ENCODE measurements around the gene KLK13. TPM values are rescaled to one million over a fixed set of nuclear protein-coding genes. Genes with fewer than 3 reads are reported as not detected.

KLK13 gene
- total RNA-seq, 1 donor from 2014 or later, result not detected

GRCh38 chr19:51015691-51016267 lies 49.1 kb downstream of the KLK13 start:
- H3K36me3 Mint-ChIP-seq (ENCODE audit: unreplicated experiment), result peaks cover 5% of the 10 kb centered on the region
- TF ChIP-seq CTCF (IDR thresholded peaks at IDR 0.05; ENCODE audit: partially characterized antibody, unreplicated experiment), result no peak
- DNase-seq, result no peak
- H3K4me1 Mint-ChIP-seq (ENCODE audit: low read depth, unreplicated experiment), result peaks cover 4% of the 10 kb centered on the region
- H3K27me3 Mint-ChIP-seq (ENCODE audit: unreplicated experiment), result peaks cover 25% of the 10 kb centered on the region
- no peak overlapping the region for H3K4me3 Mint-ChIP-seq (ENCODE audit: unreplicated experiment)
- H3K27ac Mint-ChIP-seq (ENCODE audit: unreplicated experiment), result no peak overlapping the region
- H3K9me3 Mint-ChIP-seq (ENCODE audit: unreplicated experiment), result peaks cover 5% of the 10 kb centered on the region

- DNase-seq, result no peak
- peaks cover 5% of the 10 kb centered on the region for H3K36me3 Mint-ChIP-seq (ENCODE audit: unreplicated experiment)
- H3K27ac Mint-ChIP-seq (ENCODE audit: unreplicated experiment), result no peak overlapping the region
- no peak for TF ChIP-seq CTCF (IDR thresholded peaks at IDR 0.05; ENCODE audit: partially characterized antibody, unreplicated experiment)
- H3K9me3 Mint-ChIP-seq (ENCODE audit: unreplicated experiment), result peaks cover 5% of the 10 kb centered on the region
- peaks cover 4% of the 10 kb centered on the region for H3K4me1 Mint-ChIP-seq (ENCODE audit: low read depth, unreplicated experiment)
- no peak overlapping the region for H3K4me3 Mint-ChIP-seq (ENCODE audit: unreplicated experiment)
- H3K27me3 Mint-ChIP-seq (ENCODE audit: unreplicated experiment), result peaks cover 20% of the 10 kb centered on the region
These were observed 50.6 kb downstream of the KLK13 start for GRCh38 chr19:51014242-51014641.

GRCh38 chr19:51012661-51013190 lies 52.2 kb downstream of the KLK13 start:
- Mint-ChIP-seq H3K27me3 (ENCODE audit: unreplicated experiment) (peaks cover 12% of the 10 kb centered on the region), H3K9me3 (ENCODE audit: unreplicated experiment) (peaks cover 2% of the 10 kb centered on the region), H3K4me1 (ENCODE audit: low read depth, unreplicated experiment) (no peaks in the 10 kb centered on the region), H3K36me3 (ENCODE audit: unreplicated experiment) (no peaks in the 10 kb centered on the region), H3K27ac (ENCODE audit: unreplicated experiment) (no peak overlapping the region), H3K4me3 (ENCODE audit: unreplicated experiment) (no peak overlapping the region)
- DNase-seq, result no peak
- no peak for TF ChIP-seq CTCF (IDR thresholded peaks at IDR 0.05; ENCODE audit: partially characterized antibody, unreplicated experiment)

GRCh38 chr19:51010066-51010795 lies 54.7 kb downstream of the KLK13 start:
- Mint-ChIP-seq H3K36me3 (ENCODE audit: unreplicated experiment) (no peaks in the 10 kb centered on the region), H3K9me3 (ENCODE audit: unreplicated experiment) (no peaks in the 10 kb centered on the region), H3K27ac (ENCODE audit: unreplicated experiment) (no peak overlapping the region), H3K4me1 (ENCODE audit: low read depth, unreplicated experiment) (no peaks in the 10 kb centered on the region), H3K27me3 (ENCODE audit: unreplicated experiment) (peaks cover 7% of the 10 kb centered on the region), H3K4me3 (ENCODE audit: unreplicated experiment) (no peak overlapping the region)
- DNase-seq, result no peak
- no peak for TF ChIP-seq CTCF (IDR thresholded peaks at IDR 0.05; ENCODE audit: partially characterized antibody, unreplicated experiment)
